GM18867 (cell line): Measurements from ENCODE around the gene USP8.
"Not testable (repeated sequence)": the region's sequence is repeated elsewhere in the genome, so short reads cannot be mapped to it uniquely, and the experiment has no call there.

Experiments
- ATAC-seq: cut with Tn5 transposase; IDR thresholded peaks from one replicate; pipeline ENCODE4 v1.9.1; 2021; ENCODE audit warnings: mild to moderate bottlenecking, moderate library complexity; ENCODE audit not compliant: unreplicated experiment

The USP8 gene

DNA sequence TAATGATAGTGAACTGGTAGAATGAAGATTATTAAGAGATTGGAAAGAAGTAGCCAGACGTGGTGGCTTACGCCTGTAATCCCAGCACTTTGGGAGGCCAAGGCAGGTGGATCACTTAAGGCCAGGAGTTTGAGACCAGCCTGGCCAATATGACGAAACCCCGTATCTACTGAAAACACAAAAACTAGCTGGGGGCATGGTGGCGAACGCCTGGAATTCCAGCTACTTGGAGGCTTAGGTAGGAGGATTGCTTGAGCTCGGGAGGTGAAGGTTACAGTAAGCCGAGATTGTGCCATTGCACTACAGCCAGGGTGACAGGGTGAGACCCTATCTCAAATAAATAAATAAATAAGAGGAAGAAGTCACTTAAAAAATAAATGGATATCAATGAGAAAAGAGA is 14.0 kb downstream of the USP8 start:
- ATAC-seq, result no peak

DNA sequence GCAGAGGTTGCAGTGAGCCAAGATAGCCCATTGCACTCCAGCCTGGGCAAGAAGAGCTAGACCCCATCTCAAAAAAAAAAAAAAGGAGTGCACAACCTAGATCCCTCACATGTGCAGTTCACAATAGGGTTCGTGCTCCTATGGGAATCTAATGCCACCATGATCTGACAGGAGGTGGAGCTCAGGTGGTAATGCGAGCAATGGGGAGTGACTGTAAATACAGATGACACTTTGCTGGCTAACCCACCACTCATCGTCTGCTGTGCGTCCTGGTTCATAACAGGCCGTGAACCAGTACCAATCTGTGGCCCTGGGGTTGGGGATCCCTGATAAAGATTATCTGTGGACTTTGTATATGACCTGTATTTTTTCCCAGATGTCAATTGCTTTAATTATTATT is 16.7 kb downstream of the USP8 start:
- no peak for ATAC-seq

DNA sequence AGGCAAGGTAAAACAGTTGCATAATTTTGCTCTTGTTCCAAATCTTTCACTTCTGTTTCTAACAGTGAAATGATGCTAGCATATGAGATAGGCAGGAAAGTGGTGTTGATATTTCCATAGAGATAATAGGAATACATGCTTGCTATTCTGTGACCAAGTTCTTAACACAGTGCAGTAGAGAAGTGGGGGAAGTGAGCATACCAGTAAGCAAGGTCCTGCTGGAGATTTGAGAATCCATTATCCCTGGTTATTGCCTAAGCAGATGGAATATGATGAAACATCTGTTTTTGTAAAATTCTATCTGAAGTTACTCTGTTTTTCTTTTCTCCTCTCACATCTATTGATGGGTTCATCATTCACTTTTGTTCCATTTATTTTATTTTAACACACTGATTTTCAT is 28.7 kb downstream of the USP8 start:
- no peak for ATAC-seq

DNA sequence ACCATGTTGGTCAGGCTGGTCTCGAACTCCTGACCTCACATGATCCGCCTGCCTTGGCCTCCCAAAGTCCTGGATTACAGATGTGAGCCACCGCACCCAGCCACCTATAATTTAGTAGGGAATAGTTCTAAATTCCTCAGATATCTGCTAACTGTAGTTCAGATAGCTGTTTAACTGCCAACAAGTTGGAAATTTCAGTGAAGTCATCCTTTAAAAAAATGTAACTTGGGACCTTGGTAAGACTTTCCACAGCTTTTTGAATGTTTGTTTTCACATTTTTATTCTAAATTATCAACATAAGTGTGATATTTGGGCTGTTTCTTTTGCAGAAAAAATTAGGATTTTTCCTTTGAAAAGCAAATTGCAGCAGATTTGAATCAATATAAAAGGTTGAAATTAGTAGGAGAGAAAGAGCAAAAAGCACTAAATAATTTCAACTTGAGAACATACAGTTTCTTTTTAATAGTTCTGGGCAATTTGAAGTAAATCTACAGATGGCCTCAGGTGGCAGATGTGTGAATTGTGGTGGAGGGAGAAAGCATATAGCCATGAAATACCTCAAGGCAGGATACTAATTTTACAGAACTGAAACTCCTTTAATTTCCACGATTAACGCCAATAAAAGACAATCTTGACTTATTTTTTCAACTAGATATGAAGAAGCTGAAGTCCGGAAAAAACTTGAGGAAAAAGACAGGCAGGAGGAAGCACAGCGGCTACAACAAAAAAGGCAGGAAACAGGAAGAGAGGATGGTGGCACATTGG is 34.3 kb downstream of the USP8 start:
- no peak for ATAC-seq

- no peak for ATAC-seq
These were observed 39.5 kb downstream of the USP8 start for GRCh38 chr15:50463423-50464358.

DNA sequence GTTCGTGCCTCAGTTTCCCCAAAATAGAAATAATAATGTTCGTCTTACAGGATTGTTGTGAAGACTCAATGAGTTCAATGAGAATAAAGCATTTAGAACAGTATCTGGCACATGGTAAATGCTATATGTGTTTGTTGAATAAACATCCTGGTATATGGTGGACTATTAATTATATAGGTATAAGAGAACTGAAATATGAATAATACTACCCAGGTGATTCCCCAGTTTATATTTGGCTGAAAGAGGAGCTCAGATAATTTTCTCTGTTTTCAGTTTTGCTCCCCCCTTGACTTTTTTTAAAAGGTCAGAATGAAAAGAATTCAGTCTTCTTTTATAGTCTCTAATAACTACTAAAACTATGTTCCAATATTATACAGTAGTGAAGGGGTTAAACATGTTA is 46.9 kb downstream of the USP8 start:
- ATAC-seq, result no peak

GRCh38 chr15:50476143-50476542 is 51.9 kb downstream of the USP8 start:
- ATAC-seq, result no peak

- ATAC-seq, result peak; percentile 71
These were observed 60.6 kb downstream of the USP8 start for GRCh38 chr15:50484781-50485180.

DNA sequence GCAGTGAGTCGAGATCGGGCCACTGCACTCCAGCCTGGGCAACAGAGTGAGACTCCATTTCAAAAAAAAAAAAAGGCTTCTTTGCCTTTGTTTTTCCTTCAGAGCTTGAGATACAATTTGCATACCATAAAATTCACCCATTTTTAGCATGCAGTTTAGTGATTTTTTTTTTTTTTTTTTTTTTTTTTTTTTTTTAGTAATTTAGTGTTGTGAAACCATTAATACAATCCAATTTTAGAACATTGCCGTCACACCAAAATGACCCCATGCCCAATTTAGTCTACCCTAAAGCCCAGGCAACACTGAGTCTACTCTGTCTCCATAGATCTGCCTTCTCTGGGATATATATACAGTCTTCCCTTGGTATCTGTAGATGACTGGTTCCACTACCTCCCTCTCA is 61.2 kb downstream of the USP8 start:
- no peak for ATAC-seq

GRCh38 chr15:50487287-50487686 is 63.1 kb downstream of the USP8 start:
- no peak for ATAC-seq

DNA sequence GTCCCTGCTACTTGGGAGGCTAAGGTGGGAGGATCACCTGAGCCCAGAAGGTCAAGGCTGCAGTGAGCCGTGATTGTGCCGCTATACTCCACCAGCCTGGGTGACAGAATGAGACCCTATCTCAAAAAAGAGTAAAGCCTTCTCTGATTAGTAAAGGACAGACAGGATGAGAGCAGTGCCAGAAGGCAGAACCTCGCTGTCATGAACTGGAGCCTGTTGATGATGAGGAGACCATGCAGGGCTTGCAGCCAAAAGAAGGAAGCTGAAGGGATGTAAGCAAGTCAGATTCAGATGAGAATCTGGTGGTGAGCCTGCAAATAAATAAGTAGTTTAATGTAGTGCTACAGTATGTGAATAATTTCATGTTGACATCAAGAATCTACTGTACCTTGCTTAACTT is 69.4 kb downstream of the USP8 start:
- ATAC-seq, result no peak

DNA sequence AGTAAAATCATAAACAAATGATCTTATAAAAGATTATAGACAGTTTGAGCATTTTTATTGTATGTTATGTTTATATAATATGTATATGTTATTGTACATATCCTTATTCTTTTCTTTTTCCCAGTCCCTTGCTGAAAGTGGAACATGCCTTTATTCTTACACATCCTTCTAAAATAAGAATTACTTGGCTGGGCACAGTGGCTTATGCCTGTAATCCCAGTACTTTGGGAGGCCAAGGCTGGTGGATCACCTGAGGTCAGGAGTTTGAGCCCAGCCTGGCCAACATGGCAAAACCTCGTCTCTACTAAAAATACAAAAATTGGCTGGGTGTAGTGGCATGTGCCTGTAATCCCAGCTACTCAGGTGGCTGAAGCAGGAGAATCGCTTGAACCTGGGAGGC is 70.3 kb downstream of the USP8 start:
- not testable (repeated sequence) for ATAC-seq

GRCh38 chr15:50496692-50497091 is 72.5 kb downstream of the USP8 start:
- ATAC-seq, result no peak

DNA sequence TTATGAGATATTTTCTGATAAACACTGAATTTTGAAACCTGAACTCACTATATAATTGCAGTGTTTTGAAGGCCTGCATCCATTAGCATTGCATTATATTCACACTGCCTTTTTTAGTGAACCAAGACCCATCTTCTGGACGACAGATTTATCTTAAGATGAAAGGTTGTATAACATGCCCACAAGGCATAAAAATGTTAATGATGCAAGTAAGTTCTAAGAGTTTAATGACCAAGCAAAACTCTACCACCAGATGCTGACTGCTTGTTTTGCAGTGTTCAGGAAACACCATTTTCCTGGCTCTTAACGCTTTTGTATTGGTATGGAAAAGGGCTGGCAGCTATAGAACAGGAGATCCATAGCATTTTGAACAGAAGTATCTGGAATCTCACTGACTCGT is 76.1 kb downstream of the USP8 start:
- ATAC-seq, result no peak

- no peak for ATAC-seq
These were observed 77.6 kb downstream of the USP8 start for GRCh38 chr15:50501815-50502214.

DNA sequence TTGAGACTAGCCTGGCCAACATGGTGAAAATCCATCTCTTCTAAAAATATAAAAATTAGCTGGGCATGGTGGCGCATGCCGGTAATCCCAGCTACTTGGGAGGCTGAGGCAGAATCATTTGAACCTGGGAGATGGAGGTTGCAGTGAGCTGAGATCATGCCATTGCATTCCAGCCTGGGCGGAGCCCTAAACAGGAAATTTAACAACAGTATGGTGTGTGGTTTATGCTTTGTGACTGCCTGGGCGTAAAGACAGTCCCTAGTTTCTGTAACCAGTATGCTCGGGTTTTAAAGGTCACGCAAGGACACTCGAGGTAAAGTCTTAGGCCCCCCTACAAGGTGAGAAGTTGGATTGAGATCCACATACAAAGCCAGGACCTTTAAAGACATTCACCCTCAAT is 78.9 kb downstream of the USP8 start:
- no peak for ATAC-seq

GRCh38 chr15:50505656-50506055 is 81.5 kb downstream of the USP8 start:
- not testable (repeated sequence) for ATAC-seq

DNA sequence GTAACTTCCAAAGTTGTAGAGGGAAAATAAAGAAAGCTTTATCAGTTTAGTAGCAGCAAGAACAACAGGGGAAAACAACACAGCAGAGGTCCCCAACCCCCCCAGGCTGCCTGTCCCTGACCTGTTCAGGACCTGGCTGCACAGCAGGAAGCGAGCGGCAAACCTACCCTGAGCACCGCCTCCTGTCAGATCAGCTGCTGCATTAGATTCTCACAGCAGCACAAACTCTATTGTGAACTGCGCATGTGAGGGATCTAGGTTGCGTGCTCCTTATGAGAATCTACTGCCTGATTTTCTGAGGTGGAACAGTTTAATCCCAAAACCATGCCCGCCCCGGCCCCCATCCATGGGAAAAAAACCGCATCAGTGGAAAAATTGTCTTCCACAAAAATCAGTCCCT is 81.9 kb downstream of the USP8 start:
- ATAC-seq, result no peak

GRCh38 chr15:50513001-50513400 is 88.8 kb downstream of the USP8 start:
- ATAC-seq, result no peak

DNA sequence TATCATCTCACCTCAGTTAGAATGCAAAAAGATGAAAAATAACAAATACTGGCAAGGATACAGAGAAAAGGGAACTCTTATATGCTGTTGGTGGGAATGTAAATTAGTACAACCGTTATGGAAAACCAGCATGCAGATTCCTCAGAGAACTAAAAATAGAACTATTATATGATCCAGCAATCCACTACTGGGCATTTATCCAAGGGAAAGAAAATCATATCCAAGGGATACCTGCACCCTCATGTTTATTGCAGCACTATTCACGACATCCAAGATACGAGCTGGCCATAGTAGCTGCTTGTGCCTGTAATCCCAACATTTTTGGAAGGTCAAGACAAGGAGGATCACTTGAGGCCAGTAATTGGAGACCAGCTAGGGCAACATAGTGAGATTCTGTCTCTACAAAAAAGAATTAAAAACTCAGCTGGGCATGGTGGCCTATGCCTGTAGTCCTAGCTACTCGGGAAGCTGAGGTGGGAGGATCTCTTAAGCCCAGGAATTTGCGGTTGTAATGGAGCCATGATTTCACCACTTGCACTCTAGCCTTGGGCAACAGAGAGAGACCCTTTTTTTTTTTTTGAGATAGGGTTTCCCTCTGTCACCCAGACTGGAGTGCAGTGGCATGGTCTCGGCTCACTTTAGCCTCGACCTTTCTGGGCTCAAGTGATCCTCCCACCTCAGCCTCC is 95.7 kb downstream of the USP8 start:
- ATAC-seq, result no peak

DNA sequence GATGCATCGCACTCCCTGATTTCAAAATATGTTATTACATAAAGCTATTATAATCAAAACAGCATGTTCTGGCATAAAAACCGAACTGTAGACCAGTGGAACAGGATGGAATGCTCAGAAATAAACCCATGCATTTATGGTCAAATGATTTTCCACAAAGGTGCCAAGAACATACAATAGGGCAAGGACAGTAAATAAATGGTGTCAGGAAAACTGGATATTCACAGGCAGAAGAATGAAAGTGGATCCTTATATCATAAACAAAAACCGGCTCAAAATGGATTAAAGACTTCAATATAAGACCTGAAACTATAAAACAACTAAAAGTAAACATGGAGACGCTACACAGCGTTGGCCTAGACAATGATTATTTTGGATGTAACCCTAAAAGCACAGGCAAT is 99.6 kb downstream of the USP8 start:
- ATAC-seq, result no peak

DNA sequence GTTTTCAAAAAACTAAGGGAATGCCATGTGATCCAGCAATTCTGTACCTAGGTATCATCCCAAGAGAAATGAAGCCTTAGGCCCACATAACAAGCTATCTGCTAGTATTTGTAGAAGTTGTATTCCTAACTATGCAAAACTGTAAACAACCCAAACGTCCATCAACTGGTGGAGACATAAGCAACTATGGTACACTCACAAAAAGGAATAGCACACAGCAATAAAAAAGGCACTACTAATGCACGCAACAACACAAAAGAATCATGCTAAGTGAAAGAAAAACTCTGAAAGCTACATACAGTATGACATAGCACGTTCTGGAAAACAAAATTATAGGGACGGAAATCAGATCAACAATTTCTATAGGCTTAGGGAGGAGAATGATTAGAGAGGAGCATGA is 107.0 kb downstream of the USP8 start:
- ATAC-seq, result no peak
